Activated T-helper 2 cell treated with anti-CD3 and anti-CD28 coated beads, Interferon-gamma antibody, Interleukin-2, Interleukin-4, amounts not matched to agents 10 μg/mL and 5 μg/mL and 100 μg/mL, durations not matched to agents 14 hours and 24 hours and 36 hours (primary cell): Measurements from ENCODE around the gene CDC42SE2. TPM values are rescaled to one million over a fixed set of nuclear protein-coding genes. Genes with fewer than 3 reads are reported as not detected.
A peak's percentile ranks its signal among the peaks of the same experiment; 100 is the strongest.
"Not testable (repeated sequence)": the region's sequence is repeated elsewhere in the genome, so short reads cannot be mapped to it uniquely, and the experiment has no call there.

Experiments
- DNase-seq: peaks from one replicate; pipeline ENCODE4 v3.0.0; 2021; ENCODE audit warnings: low spot score
- H3K27ac Mint-ChIP-seq: one replicate; pipeline ENCODE4 v1.8.0; 2021; ENCODE audit warnings: mixed read lengths
- H3K27me3 Mint-ChIP-seq: one replicate; pipeline ENCODE4 v1.8.0; 2021; ENCODE audit warnings: low read depth, mixed read lengths
- H3K36me3 Mint-ChIP-seq: one replicate; pipeline ENCODE4 v1.8.0; 2021; ENCODE audit warnings: low read depth, mixed read lengths
- H3K4me1 Mint-ChIP-seq: one replicate; pipeline ENCODE4 v1.8.0; 2021; ENCODE audit warnings: low read depth, mixed read lengths
- H3K4me3 Mint-ChIP-seq: one replicate; pipeline ENCODE4 v1.8.0; 2021; ENCODE audit warnings: low read depth, mild to moderate bottlenecking, moderate library complexity, mixed read lengths
- H3K9me3 Mint-ChIP-seq: one replicate; pipeline ENCODE4 v1.8.0; 2021; ENCODE audit warnings: mixed read lengths
- intact Hi-C: fragments of 100-400 bp; cut with micrococcal nuclease; formaldehyde crosslinking; loops from one replicate; pipeline ENCODE4 v1.15.1; 2023
- total RNA-seq: library from RNA; stranded (reverse); gene quantifications from 2 replicates; pipeline ENCODE4 v1.2.3, GENCODE V29; 2022

CDC42SE2 gene
- total RNA-seq, 1 donor from 2014 or later, result 89.5 TPM

DNA sequence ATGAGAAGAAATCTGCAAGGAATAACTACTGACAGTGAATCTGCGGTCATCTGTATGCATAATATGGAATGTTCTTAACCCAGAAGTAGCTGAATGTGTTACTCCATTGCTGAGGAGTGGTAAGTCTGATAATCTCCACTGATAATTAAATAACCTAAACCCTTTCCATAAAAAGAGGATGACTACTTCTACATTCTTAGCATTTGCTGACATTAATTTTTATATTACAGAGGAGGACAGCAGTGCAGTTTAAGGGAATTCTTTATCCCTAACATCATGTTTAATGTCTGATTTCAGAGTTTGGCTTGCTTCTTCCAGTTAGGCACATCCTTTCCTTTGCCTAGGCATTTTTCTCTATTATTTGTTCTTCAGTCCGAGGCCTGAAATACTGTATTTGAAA, 52.2 kb downstream of the CDC42SE2 start:
- peaks cover 54% of the 10 kb centered on the region for H3K36me3 Mint-ChIP-seq
- no peaks in the 10 kb centered on the region for H3K27me3 Mint-ChIP-seq
- peaks cover 7% of the 10 kb centered on the region for H3K9me3 Mint-ChIP-seq
- H3K27ac Mint-ChIP-seq, result no peak overlapping the region
- peaks cover 43% of the 10 kb centered on the region for H3K4me1 Mint-ChIP-seq
- no peak for DNase-seq
- intact Hi-C loops, result no loop called here
- H3K4me3 Mint-ChIP-seq, result no peak overlapping the region

DNA sequence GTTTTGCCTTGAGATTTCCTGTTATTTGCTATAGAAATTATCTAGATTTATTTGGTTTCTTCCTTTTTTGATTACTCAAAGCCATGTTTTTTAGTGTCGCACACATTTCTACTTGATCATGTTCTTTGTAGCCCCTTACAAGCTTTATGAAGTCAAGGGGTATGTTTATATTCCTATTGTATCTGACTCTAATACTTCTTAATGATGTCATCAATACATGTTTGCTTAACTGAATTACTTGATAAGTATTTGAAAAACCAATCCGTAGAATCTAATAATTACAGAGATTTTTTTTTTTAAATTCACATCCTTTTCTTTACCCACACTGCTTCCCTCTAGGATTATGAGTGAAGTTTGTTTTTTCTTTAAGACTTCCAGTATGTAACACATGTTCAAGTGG, 53.0 kb downstream of the CDC42SE2 start:
- H3K4me1 Mint-ChIP-seq, result peaks cover 43% of the 10 kb centered on the region
- peaks cover 7% of the 10 kb centered on the region for H3K9me3 Mint-ChIP-seq
- H3K4me3 Mint-ChIP-seq, result no peak overlapping the region
- H3K27ac Mint-ChIP-seq, result no peak overlapping the region
- peaks cover 58% of the 10 kb centered on the region for H3K36me3 Mint-ChIP-seq
- DNase-seq, result no peak
- H3K27me3 Mint-ChIP-seq, result no peaks in the 10 kb centered on the region
- intact Hi-C loops, result no loop called here

DNA sequence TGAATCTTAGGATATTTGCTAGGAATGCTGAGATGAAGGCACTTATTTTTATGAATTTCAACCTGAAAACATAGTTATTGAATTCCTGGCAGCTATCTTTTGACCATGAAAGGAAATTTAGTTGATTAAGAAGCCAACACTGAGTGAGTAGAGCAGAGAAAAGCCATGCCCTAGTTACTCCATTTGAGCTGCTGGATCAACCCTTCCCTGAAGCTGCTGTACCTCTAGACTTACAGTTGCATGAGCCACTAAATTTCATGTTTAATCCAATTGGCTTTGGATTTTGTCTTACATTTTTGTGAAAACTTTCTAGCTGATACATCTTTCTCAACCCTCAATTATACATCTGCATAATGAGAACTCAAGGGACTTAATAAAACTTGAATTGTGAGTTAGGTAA, 54.6 kb downstream of the CDC42SE2 start:
- Mint-ChIP-seq H3K9me3 (peaks cover 7% of the 10 kb centered on the region), H3K36me3 (peaks cover 71% of the 10 kb centered on the region), H3K27ac (no peak overlapping the region), H3K4me1 (peaks cover 40% of the 10 kb centered on the region), H3K4me3 (no peak overlapping the region), H3K27me3 (no peaks in the 10 kb centered on the region)
- DNase-seq, result no peak
- intact Hi-C loops, result no loop called here

DNA sequence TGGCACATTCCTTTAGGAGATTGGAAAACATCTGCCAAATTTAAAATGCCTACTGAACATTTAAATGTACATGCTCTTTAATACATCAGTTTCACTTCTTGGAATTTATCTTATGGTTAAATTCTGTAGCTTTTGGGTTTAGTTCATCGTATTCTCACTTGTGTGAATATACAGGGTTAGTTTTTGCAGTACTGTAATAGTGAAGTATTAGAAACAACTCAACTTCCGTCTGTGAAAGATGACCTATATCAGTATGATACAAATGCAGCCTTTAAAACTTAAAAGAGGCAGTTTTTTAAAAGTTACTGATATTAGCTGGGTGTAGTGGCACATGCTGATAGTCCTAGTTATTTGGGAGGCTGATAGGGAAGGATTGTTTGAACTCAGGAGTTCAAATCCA, 57.2 kb downstream of the CDC42SE2 start:
- intact Hi-C loops, result no loop called here
- H3K36me3 Mint-ChIP-seq, result peaks cover 76% of the 10 kb centered on the region
- H3K27me3 Mint-ChIP-seq, result no peaks in the 10 kb centered on the region
- H3K9me3 Mint-ChIP-seq, result peaks cover 7% of the 10 kb centered on the region
- peak overlapping the region; percentile 70 for H3K27ac Mint-ChIP-seq
- no peak for DNase-seq
- H3K4me1 Mint-ChIP-seq, result peaks cover 36% of the 10 kb centered on the region
- no peak overlapping the region for H3K4me3 Mint-ChIP-seq

DNA sequence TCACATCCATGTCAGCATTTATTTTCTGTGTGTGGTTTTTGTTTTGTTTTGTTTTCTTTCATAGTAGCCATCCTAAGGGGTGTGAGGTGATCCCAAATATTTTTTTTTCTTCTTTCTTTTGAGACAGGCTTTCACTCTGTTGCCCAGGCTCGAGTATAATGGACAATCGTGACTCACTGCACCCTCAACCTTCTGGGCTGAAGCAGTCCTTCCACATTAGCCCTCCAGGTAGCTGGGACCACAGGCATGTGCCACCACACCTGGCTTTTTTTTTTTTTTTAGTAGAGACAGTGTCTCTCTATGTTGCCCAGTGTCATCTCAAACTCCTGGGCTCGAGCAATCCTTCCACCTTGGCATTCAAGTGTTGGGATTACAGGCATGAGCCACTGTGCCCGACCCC, 59.1 kb downstream of the CDC42SE2 start:
- Mint-ChIP-seq H3K4me1 (peaks cover 40% of the 10 kb centered on the region), H3K36me3 (peaks cover 70% of the 10 kb centered on the region), H3K4me3 (no peak overlapping the region), H3K27ac (peak overlapping the region; percentile 11), H3K9me3 (no peaks in the 10 kb centered on the region), H3K27me3 (no peaks in the 10 kb centered on the region)
- DNase-seq, result no peak
- intact Hi-C loops, result loop anchor here (1.0 to 2.0 kb wide), 3 partner anchors 34 to 60 kb away; no protein-coding TSS in a partner anchor

DNA sequence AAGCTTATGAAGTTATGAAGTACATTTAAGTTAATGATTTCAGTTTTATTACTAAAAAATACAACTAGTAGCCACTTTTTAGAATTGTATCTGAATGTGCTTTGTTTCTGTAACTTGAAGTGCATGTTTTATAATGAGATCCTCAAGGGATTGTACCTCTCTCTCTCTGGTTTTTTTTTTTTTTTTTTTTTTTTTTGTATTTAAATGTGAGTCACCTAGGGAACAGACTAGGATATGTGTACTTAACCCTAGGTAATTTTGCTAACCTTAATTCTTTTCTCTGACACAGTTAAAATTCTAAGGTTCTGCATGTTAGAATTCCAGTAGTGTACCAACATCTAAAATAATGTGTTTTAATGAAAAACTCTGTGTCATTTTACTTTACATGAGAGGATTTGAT, 59.5 kb downstream of the CDC42SE2 start:
- DNase-seq, result no peak
- peaks cover 43% of the 10 kb centered on the region for H3K4me1 Mint-ChIP-seq
- no peak overlapping the region for H3K4me3 Mint-ChIP-seq
- H3K9me3 Mint-ChIP-seq, result no peaks in the 10 kb centered on the region
- intact Hi-C loops, result loop anchor here (2.0 kb wide), 1 partner anchor 59 kb away; no protein-coding TSS in a partner anchor
- peaks cover 68% of the 10 kb centered on the region for H3K36me3 Mint-ChIP-seq
- no peak overlapping the region for H3K27ac Mint-ChIP-seq
- H3K27me3 Mint-ChIP-seq, result no peaks in the 10 kb centered on the region

DNA sequence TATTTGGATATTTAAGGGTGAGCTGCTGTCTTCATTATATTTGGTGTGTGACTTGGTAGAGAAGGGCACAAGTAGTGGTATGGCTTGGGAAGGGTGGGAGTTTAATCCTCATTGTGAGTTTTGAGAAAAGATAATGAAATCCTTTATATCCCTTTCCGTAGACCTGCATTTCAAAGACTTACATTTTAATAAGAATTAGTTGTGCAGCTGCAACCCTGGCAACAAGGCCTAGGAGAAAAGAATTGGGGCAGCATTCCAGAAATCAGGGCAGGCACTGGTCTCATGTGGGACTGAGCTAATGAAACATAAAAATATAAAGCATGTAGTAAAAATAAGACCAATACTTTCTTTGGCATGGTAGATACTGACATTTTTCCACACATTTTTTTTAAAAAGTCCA, 60.5 kb downstream of the CDC42SE2 start:
- Mint-ChIP-seq H3K9me3 (no peaks in the 10 kb centered on the region), H3K4me3 (no peak overlapping the region), H3K27ac (no peak overlapping the region), H3K27me3 (no peaks in the 10 kb centered on the region), H3K36me3 (peaks cover 68% of the 10 kb centered on the region), H3K4me1 (peaks cover 52% of the 10 kb centered on the region)
- no peak for DNase-seq
- intact Hi-C loops, result no loop called here

DNA sequence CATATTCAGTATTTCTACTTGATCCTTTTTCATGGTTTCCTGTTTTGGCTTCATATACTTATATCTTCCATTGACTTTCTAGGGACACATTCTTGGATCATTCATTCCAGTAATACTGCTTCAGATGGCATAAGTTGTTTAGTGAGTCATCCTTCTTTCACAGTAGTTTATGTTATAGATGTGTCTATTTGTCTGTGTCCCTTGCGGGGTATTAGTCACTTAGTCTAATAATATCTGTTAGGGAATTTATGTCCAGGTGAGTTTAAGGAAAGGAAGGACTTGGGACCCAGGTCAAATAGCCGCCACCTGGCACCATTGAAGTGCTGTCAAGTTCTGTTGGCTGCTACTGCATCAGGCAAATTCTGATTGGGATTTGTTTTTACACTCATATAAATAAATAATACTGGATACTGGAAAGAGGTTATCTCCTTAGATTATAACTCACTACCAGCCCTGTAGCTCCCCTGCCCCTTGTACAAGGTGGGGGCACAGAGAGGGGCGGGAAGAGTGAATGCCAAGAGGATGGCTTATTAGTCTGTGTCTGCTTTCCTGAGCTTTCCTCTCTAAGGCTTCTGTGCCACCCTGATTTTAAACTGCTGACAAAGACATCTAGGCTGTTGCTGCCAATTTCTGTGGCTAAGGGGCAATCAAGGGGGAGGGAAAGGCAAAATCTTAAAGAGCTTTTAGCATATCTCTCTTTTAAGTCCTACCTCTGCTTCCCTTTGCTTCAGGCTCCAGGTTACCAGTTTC, 64.9 kb downstream of the CDC42SE2 start:
- intact Hi-C loops, result loop anchor here (1.0 kb wide), 1 partner anchor 43 kb away; no protein-coding TSS in a partner anchor
- peaks cover 36% of the 10 kb centered on the region for H3K4me1 Mint-ChIP-seq

DNA sequence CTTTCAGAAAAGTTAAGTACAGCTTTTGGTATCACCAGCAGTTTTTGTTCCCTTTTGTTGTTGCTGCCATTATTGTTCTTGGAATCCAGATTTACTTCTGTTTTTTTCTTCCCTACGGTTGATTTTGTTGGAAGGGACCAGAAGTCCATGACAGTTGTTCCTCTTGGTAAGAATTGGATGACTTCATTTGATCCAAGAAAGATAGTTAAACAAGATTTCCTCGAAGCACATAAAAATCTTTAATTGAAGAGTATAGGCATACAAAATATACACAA, 65.4 kb downstream of the CDC42SE2 start:
- Mint-ChIP-seq H3K9me3 (peaks cover 4% of the 10 kb centered on the region), H3K4me1 (peaks cover 38% of the 10 kb centered on the region), H3K4me3 (no peak overlapping the region), H3K36me3 (peaks cover 70% of the 10 kb centered on the region), H3K27me3 (no peaks in the 10 kb centered on the region), H3K27ac (no peak overlapping the region)
- DNase-seq, result no peak
- intact Hi-C loops, result no loop called here

More for the DNA sequence above, 64.9 kb downstream of the CDC42SE2 start:
- H3K27ac Mint-ChIP-seq, result peak overlapping the region; percentile 84
- peaks cover 68% of the 10 kb centered on the region for H3K36me3 Mint-ChIP-seq
- H3K9me3 Mint-ChIP-seq, result peaks cover 4% of the 10 kb centered on the region
- no peak for DNase-seq
- H3K27me3 Mint-ChIP-seq, result no peaks in the 10 kb centered on the region
- no peak overlapping the region for H3K4me3 Mint-ChIP-seq

DNA sequence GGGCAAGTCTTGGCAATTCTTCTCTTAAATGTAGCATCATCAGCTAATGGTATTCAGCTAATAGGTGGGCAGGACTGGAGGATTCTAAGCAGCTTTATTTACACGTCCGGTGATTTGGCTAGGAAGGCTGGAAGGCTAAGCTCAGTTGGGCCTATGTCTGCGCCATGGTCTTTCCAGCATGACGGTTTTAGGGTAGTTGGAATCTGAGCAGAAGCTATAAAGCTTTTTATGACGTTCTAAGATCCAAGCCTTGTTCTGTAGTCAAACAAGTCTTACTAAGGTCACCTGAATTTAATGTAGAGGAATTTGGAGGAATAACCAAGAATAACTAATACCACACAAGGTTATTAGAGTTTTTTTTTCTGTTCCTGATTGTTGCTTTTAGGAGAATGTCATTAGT, 66.2 kb downstream of the CDC42SE2 start:
- H3K27ac Mint-ChIP-seq, result peak overlapping the region; percentile 29
- no peak for DNase-seq
- H3K4me3 Mint-ChIP-seq, result no peak overlapping the region
- peaks cover 77% of the 10 kb centered on the region for H3K36me3 Mint-ChIP-seq
- H3K27me3 Mint-ChIP-seq, result no peaks in the 10 kb centered on the region
- peaks cover 39% of the 10 kb centered on the region for H3K4me1 Mint-ChIP-seq
- intact Hi-C loops, result no loop called here
- peaks cover 6% of the 10 kb centered on the region for H3K9me3 Mint-ChIP-seq

DNA sequence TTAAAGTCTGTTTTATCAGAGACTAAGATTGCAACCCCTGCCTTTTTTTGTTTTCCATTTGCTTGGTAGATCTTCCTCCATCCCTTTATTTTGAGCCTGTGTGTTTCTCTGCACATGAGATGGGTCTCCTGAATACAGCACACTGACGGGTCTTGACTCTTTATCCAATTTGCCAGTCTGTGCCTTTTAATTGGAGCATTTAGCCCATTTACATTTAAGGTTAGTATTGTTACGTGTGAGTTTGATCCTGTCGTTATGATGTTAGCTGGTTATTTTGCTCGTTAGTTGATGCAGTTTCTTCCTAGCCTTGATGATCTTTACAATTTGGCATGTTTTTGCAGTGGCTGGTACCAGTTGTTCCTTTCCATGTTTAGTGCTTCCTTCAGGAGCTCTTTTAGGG, 71.9 kb downstream of the CDC42SE2 start:
- H3K27me3 Mint-ChIP-seq, H3K27ac Mint-ChIP-seq, intact Hi-C loops, H3K4me3 Mint-ChIP-seq, DNase-seq: not testable (repeated sequence)
- H3K4me1 Mint-ChIP-seq, result peaks cover 40% of the 10 kb centered on the region
- H3K9me3 Mint-ChIP-seq, result peaks cover 20% of the 10 kb centered on the region
- peaks cover 86% of the 10 kb centered on the region for H3K36me3 Mint-ChIP-seq

DNA sequence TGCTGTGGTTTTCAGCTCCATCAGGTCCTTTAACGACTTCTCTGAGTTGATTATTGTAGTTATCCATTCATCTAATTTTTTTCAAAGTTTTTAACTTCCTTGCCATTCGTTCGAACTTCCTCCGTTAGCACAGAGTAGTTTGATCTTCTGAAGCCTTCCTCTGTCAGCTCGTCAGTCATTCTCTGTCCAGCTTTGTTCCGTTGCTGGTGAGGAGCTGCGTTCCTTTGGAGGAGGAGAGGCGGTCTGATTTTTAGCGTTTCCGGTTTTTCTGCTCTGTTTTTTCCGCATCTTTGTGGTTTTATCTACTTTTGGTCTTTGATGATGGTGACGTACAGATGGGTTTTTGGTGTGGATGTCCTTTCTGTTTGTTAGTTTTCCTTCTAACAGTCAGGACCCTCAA, 72.9 kb downstream of the CDC42SE2 start:
- DNase-seq, H3K27me3 Mint-ChIP-seq, intact Hi-C loops: not testable (repeated sequence)
- Mint-ChIP-seq H3K9me3 (peaks cover 20% of the 10 kb centered on the region), H3K27ac (peak overlapping the region; percentile 6), H3K36me3 (peaks cover 92% of the 10 kb centered on the region), H3K4me1 (peaks cover 45% of the 10 kb centered on the region), H3K4me3 (peak overlapping the region; percentile 24)

DNA sequence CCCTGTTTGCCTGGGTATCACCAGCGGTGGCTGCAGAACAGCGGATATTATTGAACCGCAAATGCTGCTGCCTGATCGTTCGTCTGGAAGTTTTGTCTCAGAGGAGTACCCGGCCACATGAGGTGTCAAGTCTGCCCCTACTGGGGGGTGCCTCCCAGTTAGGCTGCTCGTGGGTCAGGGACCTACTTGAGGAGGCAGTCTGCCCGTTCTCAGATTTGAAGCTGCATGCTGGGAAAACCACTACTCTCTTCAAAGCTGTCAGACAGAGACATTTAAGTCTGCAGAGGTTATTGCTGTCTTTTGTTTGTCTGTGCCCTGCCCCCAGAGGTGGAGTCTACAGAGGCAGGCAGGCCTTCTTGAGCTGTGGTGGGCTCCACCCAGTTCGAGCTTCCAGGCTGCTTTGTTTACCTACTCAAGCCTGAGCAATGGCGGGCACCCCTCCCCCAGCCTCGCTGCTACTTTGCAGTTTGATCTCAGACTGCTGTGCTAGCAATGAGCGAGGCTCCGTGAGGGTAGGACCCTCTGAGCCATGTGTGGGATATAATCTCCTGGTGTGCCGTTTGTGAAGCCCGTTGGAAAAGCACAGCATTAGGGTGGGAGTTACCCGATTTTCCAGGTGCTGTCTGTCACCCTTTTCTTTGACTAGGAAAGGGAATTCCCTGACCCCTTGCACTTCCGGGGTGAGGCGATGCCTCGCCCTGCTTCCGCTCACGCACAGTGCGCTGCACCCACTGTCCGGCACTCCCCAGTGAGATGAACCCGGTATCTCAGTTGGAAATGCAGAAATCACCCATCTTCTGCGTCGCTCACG, 73.6 kb downstream of the CDC42SE2 start:
- not testable (repeated sequence) for DNase-seq
- peaks cover 45% of the 10 kb centered on the region for H3K4me1 Mint-ChIP-seq

More for the DNA sequence above, 73.6 kb downstream of the CDC42SE2 start:
- Mint-ChIP-seq H3K9me3 (peaks cover 20% of the 10 kb centered on the region), H3K36me3 (peaks cover 89% of the 10 kb centered on the region), H3K4me3 (peak overlapping the region; percentile 39), H3K27ac (peak overlapping the region; percentile 46)
- H3K27me3 Mint-ChIP-seq, intact Hi-C loops: not testable (repeated sequence)
